ENCODE measurements around the gene ZNF48. TPM values are rescaled to one million over a fixed set of nuclear protein-coding genes. Genes with fewer than 3 reads are reported as not detected.

The ZNF48 gene
- total and polyA plus RNA-seq, 2 donors (not counting 1 experiment from before 2014, with no cell fraction given), result 3.2 to 7.3 TPM

- Histone ChIP-seq H4K20me1 (ENCODE audit: control insufficient read depth, extremely low read depth, insufficient read depth, low read length) (no peaks in the 10 kb centered on the region), H3K4me1 (ENCODE audit: control insufficient read depth, extremely low read depth, insufficient read depth, low read length) (peaks cover 4% of the 10 kb centered on the region), H3K79me2 (ENCODE audit: control insufficient read depth, insufficient read depth, low read length) (peaks cover 61% of the 10 kb centered on the region), H2AFZ (ENCODE audit: low read length) (no peak overlapping the region), H3K9me3 (ENCODE audit: control insufficient read depth, insufficient read depth, low read depth, low read length) (no peaks in the 10 kb centered on the region), H3K27me3 (ENCODE audit: control insufficient read depth, insufficient read depth, low read length) (no peaks in the 10 kb centered on the region), H3K27ac (ENCODE audit: insufficient read depth, low read length) (peak overlapping the region; percentile 48), H3K4me3 (replicated peaks in 1 of 4; ENCODE audit: control extremely low read depth in 1 of 4, insufficient read depth in 1 of 4, low read depth in 3 of 4, low read length in 4 of 4) (peak overlapping the region; percentile 84 to 92 (median 88)), H3K36me3 (ENCODE audit: control insufficient read depth, insufficient read depth, low read length) (no peaks in the 10 kb centered on the region), H3K4me2 (ENCODE audit: extremely low read depth, insufficient read depth, low read length) (peak overlapping the region; percentile 94), H3K9ac (ENCODE audit: insufficient read depth, low read length) (peak overlapping the region; percentile 68)
- no peak for TF ChIP-seq EZH2 (IDR thresholded peaks at IDR 0.05; ENCODE audit: low read length, missing control alignments)
- TF ChIP-seq, protein P1, sequence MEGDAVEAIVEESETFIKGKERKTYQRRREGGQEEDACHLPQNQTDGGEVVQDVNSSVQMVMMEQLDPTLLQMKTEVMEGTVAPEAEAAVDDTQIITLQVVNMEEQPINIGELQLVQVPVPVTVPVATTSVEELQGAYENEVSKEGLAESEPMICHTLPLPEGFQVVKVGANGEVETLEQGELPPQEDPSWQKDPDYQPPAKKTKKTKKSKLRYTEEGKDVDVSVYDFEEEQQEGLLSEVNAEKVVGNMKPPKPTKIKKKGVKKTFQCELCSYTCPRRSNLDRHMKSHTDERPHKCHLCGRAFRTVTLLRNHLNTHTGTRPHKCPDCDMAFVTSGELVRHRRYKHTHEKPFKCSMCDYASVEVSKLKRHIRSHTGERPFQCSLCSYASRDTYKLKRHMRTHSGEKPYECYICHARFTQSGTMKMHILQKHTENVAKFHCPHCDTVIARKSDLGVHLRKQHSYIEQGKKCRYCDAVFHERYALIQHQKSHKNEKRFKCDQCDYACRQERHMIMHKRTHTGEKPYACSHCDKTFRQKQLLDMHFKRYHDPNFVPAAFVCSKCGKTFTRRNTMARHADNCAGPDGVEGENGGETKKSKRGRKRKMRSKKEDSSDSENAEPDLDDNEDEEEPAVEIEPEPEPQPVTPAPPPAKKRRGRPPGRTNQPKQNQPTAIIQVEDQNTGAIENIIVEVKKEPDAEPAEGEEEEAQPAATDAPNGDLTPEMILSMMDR (conservative IDR thresholded peaks at IDR 0.05 in 1 of 2, IDR thresholded peaks at IDR 0.05 in 1 of 2; ENCODE audit: low read depth in 1 of 2, low read length in 2 of 2), result no peak
- no peak for DNase-seq (ENCODE audit: low read depth in 2 of 2)
Measured at GRCh38 chr16:30368792-30369090, 26.5 kb upstream of the ZNF48 start.

GRCh38 chr16:30369091-30369937, 25.9 kb upstream of the ZNF48 start:
- Histone ChIP-seq H3K27ac (ENCODE audit: insufficient read depth, low read length) (peak overlapping the region; percentile 48), H3K9ac (ENCODE audit: insufficient read depth, low read length) (peak overlapping the region; percentile 68), H2AFZ (ENCODE audit: low read length) (no peak overlapping the region), H3K4me2 (ENCODE audit: extremely low read depth, insufficient read depth, low read length) (peak overlapping the region; percentile 94), H3K4me3 (replicated peaks in 1 of 4; ENCODE audit: control extremely low read depth in 1 of 4, insufficient read depth in 1 of 4, low read depth in 3 of 4, low read length in 4 of 4) (peak overlapping the region; percentile 84 to 92 (median 88)), H3K79me2 (ENCODE audit: control insufficient read depth, insufficient read depth, low read length) (peaks cover 56% of the 10 kb centered on the region), H3K27me3 (ENCODE audit: control insufficient read depth, insufficient read depth, low read length) (no peaks in the 10 kb centered on the region), H3K9me3 (ENCODE audit: control insufficient read depth, insufficient read depth, low read depth, low read length) (no peaks in the 10 kb centered on the region), H4K20me1 (ENCODE audit: control insufficient read depth, extremely low read depth, insufficient read depth, low read length) (no peaks in the 10 kb centered on the region), H3K4me1 (ENCODE audit: control insufficient read depth, extremely low read depth, insufficient read depth, low read length) (peaks cover 4% of the 10 kb centered on the region), H3K36me3 (ENCODE audit: control insufficient read depth, insufficient read depth, low read length) (no peaks in the 10 kb centered on the region)
- no peak for DNase-seq (ENCODE audit: low read depth in 2 of 2)
- TF ChIP-seq EZH2 (IDR thresholded peaks at IDR 0.05; ENCODE audit: low read length, missing control alignments), result no peak
- TF ChIP-seq, protein P1 (conservative IDR thresholded peaks at IDR 0.05 in 1 of 2, IDR thresholded peaks at IDR 0.05 in 1 of 2; ENCODE audit: low read depth in 1 of 2, low read length in 2 of 2), result no peak

GRCh38 chr16:30369938-30370455, 25.2 kb upstream of the ZNF48 start:
- H3K9me3 ChIP-seq (ENCODE audit: control insufficient read depth, insufficient read depth, low read depth, low read length), result no peaks in the 10 kb centered on the region
- H3K4me2 ChIP-seq (ENCODE audit: extremely low read depth, insufficient read depth, low read length), result no peak overlapping the region
- H3K79me2 ChIP-seq (ENCODE audit: control insufficient read depth, insufficient read depth, low read length), result peaks cover 50% of the 10 kb centered on the region
- H2AFZ ChIP-seq (ENCODE audit: low read length), result no peak overlapping the region
- no peaks in the 10 kb centered on the region for H3K36me3 ChIP-seq (ENCODE audit: control insufficient read depth, insufficient read depth, low read length)
- no peak for DNase-seq (ENCODE audit: low read depth in 2 of 2)
- H4K20me1 ChIP-seq (ENCODE audit: control insufficient read depth, extremely low read depth, insufficient read depth, low read length), result no peaks in the 10 kb centered on the region
- TF ChIP-seq, protein P1 (conservative IDR thresholded peaks at IDR 0.05 in 1 of 2, IDR thresholded peaks at IDR 0.05 in 1 of 2; ENCODE audit: low read depth in 1 of 2, low read length in 2 of 2), result no peak
- TF ChIP-seq EZH2 (IDR thresholded peaks at IDR 0.05; ENCODE audit: low read length, missing control alignments), result no peak
- peak overlapping the region; percentile 84 to 92 (median 88) for H3K4me3 ChIP-seq (replicated peaks in 1 of 4; ENCODE audit: control extremely low read depth in 1 of 4, insufficient read depth in 1 of 4, low read depth in 3 of 4, low read length in 4 of 4)
- H3K4me1 ChIP-seq (ENCODE audit: control insufficient read depth, extremely low read depth, insufficient read depth, low read length), result peaks cover 4% of the 10 kb centered on the region
- no peaks in the 10 kb centered on the region for H3K27me3 ChIP-seq (ENCODE audit: control insufficient read depth, insufficient read depth, low read length)
- H3K9ac ChIP-seq (ENCODE audit: insufficient read depth, low read length), result peak overlapping the region; percentile 68
- peak overlapping the region; percentile 48 for H3K27ac ChIP-seq (ENCODE audit: insufficient read depth, low read length)

Data from fibroblast of lung (primary cell).